Activated CD8-positive, alpha-beta memory T cell treated with anti-CD3 and anti-CD28 coated beads, Interleukin-2, amount 10 ng/mL, durations not matched to agents 7 days and 5 days (primary cell): Measurements from ENCODE around the gene AOPEP. TPM values are rescaled to one million over a fixed set of nuclear protein-coding genes. Genes with fewer than 3 reads are reported as not detected.
"Not testable (repeated sequence)": the region's sequence is repeated elsewhere in the genome, so short reads cannot be mapped to it uniquely, and the experiment has no call there.

Experiments
- ATAC-seq: fragments of 150-1000 bp; cut with Tn5 transposase; one replicate; pipeline ENCODE4 v1.10.0; 2021; ENCODE audit warnings: moderate library complexity
- CTCF ChIA-PET: fragments of 350-600 bp; sonication (Branson Sonifier 250); formaldehyde crosslinking; loops from one replicate; lab custom pipeline; 2021; ENCODE audit warnings: antibody characterized with exemption; lab: Charles Lee
- DNase-seq: peaks from one replicate; pipeline ENCODE4 v3.0.0-alpha.2; 2020
- H3K27ac Mint-ChIP-seq: one replicate; pipeline ENCODE4 v1.8.0; 2021; ENCODE audit warnings: mild to moderate bottlenecking, mixed read lengths
- H3K27me3 Mint-ChIP-seq: one replicate; pipeline ENCODE4 v1.8.0; 2021; ENCODE audit warnings: mixed read lengths
- H3K36me3 Mint-ChIP-seq: one replicate; pipeline ENCODE4 v1.8.0; 2021; ENCODE audit warnings: mild to moderate bottlenecking, mixed read lengths
- H3K4me1 Mint-ChIP-seq: one replicate; pipeline ENCODE4 v1.8.0; 2021; ENCODE audit warnings: mixed read lengths
- H3K4me3 Mint-ChIP-seq: one replicate; pipeline ENCODE4 v1.8.0; 2021; ENCODE audit warnings: mild to moderate bottlenecking, moderate library complexity, mixed read lengths
- H3K9me3 Mint-ChIP-seq: one replicate; pipeline ENCODE4 v1.8.0; 2022; ENCODE audit warnings: low read depth, mixed read lengths
- total RNA-seq, 2 experiments: library from RNA; stranded (reverse); gene quantifications; one replicate each; pipeline ENCODE4 v1.2.3, GENCODE V29; 2021

Gene AOPEP
- total RNA-seq, 2 experiments from 2014 or later: 9.8 to 13.7 TPM

DNA sequence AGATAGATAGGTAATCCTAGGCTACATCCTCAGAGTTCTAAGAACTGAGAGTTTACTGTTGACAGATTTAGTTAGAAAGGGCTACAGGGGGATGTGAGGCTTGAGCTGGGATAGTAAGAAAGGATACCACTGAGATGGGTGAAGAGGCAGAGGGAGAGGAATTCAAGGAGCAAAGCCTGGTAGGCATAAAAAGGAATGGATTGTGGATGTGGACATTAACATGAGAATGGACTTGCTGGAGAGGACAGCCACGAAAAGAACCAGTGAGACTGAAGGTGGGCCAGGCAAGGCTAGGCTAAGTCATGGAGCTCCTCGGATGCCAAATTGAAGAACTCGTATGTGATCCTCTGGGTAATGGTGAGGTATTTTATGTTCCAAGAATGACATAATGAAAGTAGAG lies 211.9 kb downstream of the AOPEP start:
- CTCF ChIA-PET: no interaction called here
- DNase-seq (no peak), ATAC-seq (no peak)
- H3K36me3 Mint-ChIP-seq: no peaks in the 10 kb centered on the region
- no peak overlapping the region for H3K4me3 Mint-ChIP-seq
- no peaks in the 10 kb centered on the region for H3K27me3 Mint-ChIP-seq
- H3K27ac Mint-ChIP-seq: no peak overlapping the region
- H3K4me1 Mint-ChIP-seq: no peaks in the 10 kb centered on the region
- H3K9me3 Mint-ChIP-seq: no peaks in the 10 kb centered on the region

DNA sequence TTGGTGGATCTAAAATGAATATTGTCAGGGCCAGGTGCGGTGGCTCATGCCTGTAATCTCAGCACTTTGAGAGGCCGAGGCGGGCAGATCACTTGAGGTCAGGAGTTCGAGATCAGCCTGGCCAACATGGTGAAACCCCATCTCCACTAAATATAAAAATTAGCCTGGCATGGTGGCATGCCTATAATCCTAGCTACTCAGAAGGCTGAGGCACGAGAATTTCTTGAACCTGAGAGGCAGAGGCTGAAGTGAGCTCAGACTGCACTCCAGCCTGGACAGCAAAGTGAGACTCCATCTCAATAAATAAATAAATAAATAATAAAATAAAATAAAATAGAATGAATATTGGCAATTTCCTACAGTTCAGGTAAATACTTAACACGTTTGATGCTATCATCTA lies 213.8 kb downstream of the AOPEP start:
- H3K36me3 Mint-ChIP-seq, DNase-seq, H3K9me3 Mint-ChIP-seq, H3K4me3 Mint-ChIP-seq, H3K27ac Mint-ChIP-seq, H3K4me1 Mint-ChIP-seq, CTCF ChIA-PET, ATAC-seq, H3K27me3 Mint-ChIP-seq: not testable (repeated sequence)

DNA sequence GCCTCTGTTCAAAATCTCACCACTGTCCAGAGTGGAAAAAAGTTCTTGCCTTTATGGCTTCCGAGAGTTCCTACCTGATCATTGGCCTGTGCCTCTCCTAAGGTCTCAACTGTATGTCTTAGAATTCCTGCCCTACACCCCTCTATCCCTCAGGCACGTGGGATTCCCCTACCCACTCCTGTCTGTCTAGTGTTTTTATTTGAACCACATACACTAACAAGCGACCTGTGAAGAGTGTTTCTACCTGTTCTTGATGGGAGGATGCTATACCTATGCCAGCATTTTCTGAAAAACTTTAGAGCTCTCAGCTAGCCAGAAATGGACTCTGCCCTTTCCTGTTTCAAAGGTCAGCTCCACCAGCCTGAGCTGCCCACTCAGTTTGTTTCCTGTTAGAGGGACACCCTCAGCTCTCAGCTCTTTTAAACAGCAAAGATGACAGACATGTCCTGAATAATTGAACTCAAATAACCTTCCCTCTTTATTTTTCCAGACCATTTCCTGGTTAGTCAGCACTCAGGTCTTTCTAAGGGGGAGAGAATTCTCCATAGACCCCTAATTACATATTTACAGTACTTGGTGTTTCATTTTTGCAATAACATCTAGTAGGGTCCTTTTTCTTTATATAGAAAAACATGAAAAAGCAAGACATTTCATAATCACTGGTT lies 214.8 kb downstream of the AOPEP start:
- Mint-ChIP-seq H3K36me3 (no peaks in the 10 kb centered on the region), H3K9me3 (no peaks in the 10 kb centered on the region), H3K27me3 (no peaks in the 10 kb centered on the region), H3K4me1 (no peaks in the 10 kb centered on the region), H3K27ac (no peak overlapping the region), H3K4me3 (no peak overlapping the region)
- no peak for ATAC-seq
- CTCF ChIA-PET: no interaction called here
- no peak for DNase-seq

DNA sequence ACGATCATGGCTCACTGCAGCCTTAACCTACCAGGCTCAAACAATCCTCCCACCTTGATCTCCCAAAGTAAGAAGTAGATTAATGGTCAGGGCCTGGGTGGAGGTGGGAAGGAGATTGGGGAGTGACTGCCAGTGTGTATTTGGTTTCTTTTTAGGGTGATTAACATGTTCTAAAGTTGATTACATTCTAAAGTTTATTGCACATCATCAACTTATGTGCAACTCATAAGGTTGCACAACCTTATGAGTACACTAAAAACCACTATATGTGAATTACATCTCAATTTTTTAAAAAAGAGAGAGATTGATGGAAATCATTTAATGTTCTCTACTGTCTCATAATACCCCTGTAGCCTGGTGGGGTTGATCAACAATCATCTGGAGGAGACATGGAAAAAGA lies 218.1 kb downstream of the AOPEP start:
- no peak overlapping the region for H3K4me3 Mint-ChIP-seq
- H3K36me3 Mint-ChIP-seq: no peaks in the 10 kb centered on the region
- CTCF ChIA-PET: no interaction called here
- no peak for DNase-seq
- H3K9me3 Mint-ChIP-seq: no peaks in the 10 kb centered on the region
- no peak for ATAC-seq
- no peak overlapping the region for H3K27ac Mint-ChIP-seq
- H3K27me3 Mint-ChIP-seq: peaks cover 3% of the 10 kb centered on the region
- peaks cover 6% of the 10 kb centered on the region for H3K4me1 Mint-ChIP-seq

DNA sequence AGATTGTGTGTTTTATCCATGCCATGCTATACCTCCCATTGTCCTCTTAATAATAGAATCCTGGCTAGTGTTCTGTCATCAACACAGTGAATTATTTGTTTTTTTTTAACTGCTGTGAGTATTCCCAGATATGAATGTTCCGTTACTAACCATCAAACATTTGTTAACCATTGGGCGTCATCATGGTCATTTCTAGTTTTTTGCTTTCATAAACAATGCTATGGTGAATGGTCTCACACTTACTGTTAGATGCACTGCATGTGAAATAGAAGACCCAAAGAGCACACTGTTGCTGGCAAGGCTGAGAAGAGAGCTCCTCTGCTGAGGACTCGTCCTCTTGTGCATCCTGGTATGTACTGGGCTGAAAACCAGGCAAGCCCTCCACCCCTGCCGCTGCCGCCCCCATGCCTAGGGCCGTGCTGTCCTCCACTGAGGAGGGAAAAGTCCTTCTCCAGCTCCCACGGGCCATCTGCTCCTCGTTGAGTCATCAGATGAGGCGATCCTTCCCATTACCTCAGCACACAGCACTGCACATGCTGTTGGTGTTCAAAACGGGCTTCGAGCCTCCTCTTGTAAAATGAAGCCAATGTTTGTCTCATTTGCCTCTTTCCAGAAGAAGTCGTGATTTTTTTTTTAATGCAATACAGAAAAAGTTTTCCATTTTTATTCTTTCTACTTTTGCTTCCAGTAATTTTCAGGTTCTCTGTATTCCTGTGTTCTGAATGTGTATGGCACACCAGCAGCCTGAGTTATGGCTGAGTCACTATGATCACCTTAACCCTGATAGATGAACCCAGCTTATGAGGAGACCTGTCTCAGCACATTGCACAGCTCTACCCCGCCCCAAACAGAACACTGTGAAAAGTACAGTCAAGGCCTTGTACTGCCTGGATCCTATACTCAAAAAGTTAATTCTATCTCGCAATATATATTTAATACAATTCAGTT lies 219.0 kb downstream of the AOPEP start:
- no peak for ATAC-seq
- CTCF ChIA-PET: no interaction called here
- Mint-ChIP-seq H3K9me3 (no peaks in the 10 kb centered on the region), H3K4me1 (peaks cover 8% of the 10 kb centered on the region), H3K27ac (no peak overlapping the region), H3K27me3 (peaks cover 3% of the 10 kb centered on the region), H3K4me3 (no peak overlapping the region), H3K36me3 (no peaks in the 10 kb centered on the region)
- no peak for DNase-seq

DNA sequence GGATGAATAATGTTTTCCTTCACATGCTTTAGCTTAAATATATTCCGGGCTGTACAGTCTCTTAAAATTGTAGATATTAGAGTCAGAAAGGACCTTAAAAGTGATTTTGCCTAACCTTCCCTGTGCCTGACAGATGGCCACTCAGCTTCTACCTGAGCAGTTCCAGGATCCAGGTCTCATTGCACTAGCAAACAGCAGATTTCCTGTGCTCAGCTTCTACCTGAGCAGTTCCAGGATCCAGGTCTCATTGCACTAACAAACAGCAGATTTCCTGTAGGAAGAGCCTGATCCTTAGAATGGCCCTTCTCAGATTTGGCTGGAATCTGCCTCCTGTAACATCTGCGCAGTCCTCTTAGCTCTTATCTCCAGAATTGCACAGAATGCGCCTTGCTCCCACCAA lies 219.8 kb downstream of the AOPEP start:
- Mint-ChIP-seq H3K36me3 (no peaks in the 10 kb centered on the region), H3K27ac (no peak overlapping the region), H3K4me3 (no peak overlapping the region), H3K9me3 (no peaks in the 10 kb centered on the region), H3K27me3 (peaks cover 3% of the 10 kb centered on the region), H3K4me1 (peaks cover 16% of the 10 kb centered on the region)
- no peak for DNase-seq
- CTCF ChIA-PET: no interaction called here
- no peak for ATAC-seq

DNA sequence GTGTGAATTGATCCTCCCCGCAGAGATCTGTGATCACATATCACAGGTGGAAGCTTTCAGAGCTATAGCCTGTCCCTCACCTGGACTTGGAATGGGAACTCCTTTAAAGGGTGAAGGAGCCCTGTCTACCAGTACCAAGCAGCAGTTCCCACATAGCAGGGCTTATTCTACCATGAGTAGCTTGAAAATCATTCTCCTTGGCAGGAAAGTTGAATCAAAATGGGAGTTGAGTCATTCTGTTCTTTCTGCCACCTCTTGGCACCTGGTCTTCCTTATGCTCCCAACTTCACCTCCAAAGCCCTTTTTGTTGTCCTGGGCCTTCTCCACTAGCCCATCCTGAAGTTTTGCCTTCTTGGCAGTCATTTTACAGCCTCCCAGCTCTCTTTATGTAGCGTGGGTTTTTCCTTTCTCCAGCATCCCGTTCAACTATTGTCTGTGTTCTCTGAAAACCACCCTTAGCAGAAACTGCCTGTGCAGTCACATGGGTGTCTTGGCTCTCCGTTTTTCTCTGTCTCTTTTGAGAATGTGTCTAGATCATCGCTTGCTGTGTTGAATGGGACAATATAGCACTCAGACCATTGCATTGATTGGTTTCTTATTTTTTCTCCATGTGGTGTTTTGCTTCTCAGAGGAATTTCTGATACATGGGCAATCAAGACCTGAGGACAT lies 222.2 kb downstream of the AOPEP start:
- CTCF ChIA-PET: no interaction called here
- Mint-ChIP-seq H3K4me3 (no peak overlapping the region), H3K9me3 (no peaks in the 10 kb centered on the region), H3K36me3 (peaks cover 3% of the 10 kb centered on the region), H3K27ac (no peak overlapping the region), H3K27me3 (peaks cover 3% of the 10 kb centered on the region), H3K4me1 (peaks cover 35% of the 10 kb centered on the region)
- DNase-seq (no peak), ATAC-seq (no peak)

GRCh38 chr9:94949370-94949769 lies 222.9 kb downstream of the AOPEP start:
- Mint-ChIP-seq H3K27ac (no peak overlapping the region), H3K27me3 (peaks cover 3% of the 10 kb centered on the region), H3K4me3 (no peak overlapping the region), H3K9me3 (no peaks in the 10 kb centered on the region), H3K36me3 (peaks cover 3% of the 10 kb centered on the region), H3K4me1 (peaks cover 35% of the 10 kb centered on the region)
- DNase-seq (no peak), ATAC-seq (no peak)
- CTCF ChIA-PET: no interaction called here

GRCh38 chr9:94950040-94950578 lies 223.6 kb downstream of the AOPEP start:
- ATAC-seq: no peak
- no peak overlapping the region for H3K27ac Mint-ChIP-seq
- H3K27me3 Mint-ChIP-seq: peaks cover 3% of the 10 kb centered on the region
- H3K4me3 Mint-ChIP-seq: no peak overlapping the region
- CTCF ChIA-PET: no interaction called here
- no peaks in the 10 kb centered on the region for H3K9me3 Mint-ChIP-seq
- H3K36me3 Mint-ChIP-seq: peaks cover 3% of the 10 kb centered on the region
- peaks cover 35% of the 10 kb centered on the region for H3K4me1 Mint-ChIP-seq
- no peak for DNase-seq

- ATAC-seq (no peak), DNase-seq (no peak)
- peaks cover 35% of the 10 kb centered on the region for H3K4me1 Mint-ChIP-seq
- CTCF ChIA-PET: no interaction called here
- H3K36me3 Mint-ChIP-seq: peaks cover 3% of the 10 kb centered on the region
- H3K4me3 Mint-ChIP-seq: no peak overlapping the region
- no peak overlapping the region for H3K27ac Mint-ChIP-seq
- no peaks in the 10 kb centered on the region for H3K9me3 Mint-ChIP-seq
- peaks cover 3% of the 10 kb centered on the region for H3K27me3 Mint-ChIP-seq
These were observed 224.3 kb downstream of the AOPEP start for GRCh38 chr9:94950579-94951323.

DNA sequence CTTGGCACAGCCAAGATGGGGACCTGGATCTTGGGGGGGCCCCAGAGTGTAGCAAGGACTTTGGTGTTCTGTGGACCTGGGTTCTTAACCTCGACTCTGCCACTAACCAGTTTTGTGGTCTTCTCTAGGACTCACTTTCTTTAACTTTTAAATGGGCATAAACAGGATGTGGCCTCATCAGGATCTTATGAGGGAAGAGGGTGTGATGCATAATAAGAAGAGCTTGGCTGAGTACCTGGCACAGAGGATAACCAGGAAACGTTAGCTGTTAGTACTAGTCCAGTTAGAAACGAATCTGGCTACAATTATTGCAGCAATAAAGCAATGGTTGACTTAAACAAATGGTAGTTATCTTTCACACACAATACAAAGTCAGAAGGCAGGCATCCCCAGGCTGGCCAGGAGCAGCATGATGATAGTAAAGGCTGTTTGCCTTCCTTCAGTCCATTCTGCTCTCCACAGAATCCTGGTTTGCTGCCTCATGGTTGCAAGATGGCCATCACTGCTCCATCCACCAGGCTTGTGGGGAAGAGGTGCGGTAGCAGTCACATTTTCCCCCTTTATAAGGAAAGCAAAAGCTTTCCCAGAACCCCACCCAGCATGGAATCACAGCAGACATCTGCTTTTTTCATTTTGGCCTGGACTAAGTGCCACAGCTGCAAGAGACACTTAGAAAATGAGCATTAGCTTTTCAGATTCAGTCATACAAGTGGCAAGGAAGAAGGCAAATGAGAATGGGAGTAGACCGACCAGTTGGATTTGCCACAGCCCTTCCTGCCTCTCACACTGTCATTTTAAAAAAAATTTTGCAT lies 225.0 kb downstream of the AOPEP start:
- no peak overlapping the region for H3K27ac Mint-ChIP-seq
- H3K4me1 Mint-ChIP-seq: peaks cover 35% of the 10 kb centered on the region
- peaks cover 3% of the 10 kb centered on the region for H3K27me3 Mint-ChIP-seq
- no peak overlapping the region for H3K4me3 Mint-ChIP-seq
- no peak for DNase-seq
- H3K9me3 Mint-ChIP-seq: no peaks in the 10 kb centered on the region
- H3K36me3 Mint-ChIP-seq: peaks cover 3% of the 10 kb centered on the region
- ATAC-seq: no peak
- CTCF ChIA-PET: no interaction called here

- Mint-ChIP-seq H3K4me3 (no peak overlapping the region), H3K9me3 (no peaks in the 10 kb centered on the region), H3K36me3 (peaks cover 3% of the 10 kb centered on the region), H3K4me1 (peaks cover 35% of the 10 kb centered on the region), H3K27ac (peak overlapping the region; percentile 24), H3K27me3 (peaks cover 3% of the 10 kb centered on the region)
- CTCF ChIA-PET: interaction anchor here (1.1 to 1.4 kb wide), 2 partner anchors 175 to 215 kb away, joined by 3 read pairs; no protein-coding TSS in a partner anchor
- DNase-seq (no peak), ATAC-seq (peak; percentile 83)
These were observed 226.3 kb downstream of the AOPEP start for GRCh38 chr9:94952565-94953373.
